ENCODE measurements around the gene HSPA8.
"Not testable (repeated sequence)": the region's sequence is repeated elsewhere in the genome, so short reads cannot be mapped to it uniquely, and the experiment has no call there.

The HSPA8 gene

GRCh38 chr11:123072762-123073161, 10.8 kb upstream of the HSPA8 start:
- DNase-seq (ENCODE audit: low read depth in 2 of 2, low spot score in 1 of 2), result no peak

GRCh38 chr11:123072332-123072761, 10.4 kb upstream of the HSPA8 start:
- no peak for DNase-seq (ENCODE audit: low read depth in 2 of 2, low spot score in 1 of 2)

GRCh38 chr11:123069908-123070821, 8.2 kb upstream of the HSPA8 start:
- no peak for DNase-seq (ENCODE audit: low read depth in 2 of 2, low spot score in 1 of 2)

- no peak for DNase-seq (ENCODE audit: low read depth in 2 of 2, low spot score in 1 of 2)
Observed at GRCh38 chr11:123065621-123066020, 3.7 kb upstream of the HSPA8 start.

DNA sequence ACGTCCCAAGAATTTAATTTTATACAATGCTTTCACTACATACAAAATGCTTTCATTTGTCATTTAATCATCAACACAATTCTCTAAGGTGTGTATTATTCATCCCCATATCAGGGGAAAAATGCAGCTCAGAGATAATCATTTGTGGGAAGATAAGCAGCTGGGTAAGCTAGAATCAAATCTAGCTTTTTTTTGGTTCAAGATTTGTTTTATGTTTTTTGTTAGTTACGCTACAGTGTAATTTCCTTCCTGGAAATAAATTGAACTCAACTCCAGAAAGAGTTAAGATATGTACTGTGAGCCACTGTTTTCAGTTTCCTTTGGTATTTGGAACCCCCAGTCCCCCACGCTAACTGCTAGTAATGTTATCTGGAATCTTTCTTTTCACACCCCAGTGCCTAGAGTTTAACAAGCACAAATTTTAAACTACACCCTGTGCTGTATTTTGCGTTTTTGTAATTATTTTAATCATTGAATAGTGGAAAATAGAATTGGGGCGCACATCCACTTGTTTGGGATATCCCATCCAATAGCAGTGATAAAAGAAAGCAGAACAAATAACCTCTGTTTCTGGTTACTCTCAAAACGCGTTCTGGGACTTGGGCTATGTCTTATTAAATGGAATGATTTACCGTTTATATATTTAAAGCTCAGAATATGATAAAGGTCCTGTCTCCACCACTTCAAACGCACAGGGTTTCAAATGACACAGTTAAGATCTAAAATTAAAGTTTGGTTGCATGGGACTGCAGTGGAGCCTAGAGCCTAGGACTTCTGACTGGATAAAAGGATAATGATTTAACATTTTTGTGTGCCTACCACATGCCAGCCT, 2.1 kb upstream of the HSPA8 start:
- no peak for DNase-seq (ENCODE audit: low read depth in 2 of 2, low spot score in 1 of 2)

- DNase-seq (ENCODE audit: low read depth in 2 of 2, low spot score in 1 of 2), result no peak
Observed at GRCh38 chr11:123062892-123063825, 1.2 kb upstream of the HSPA8 start.

DNA sequence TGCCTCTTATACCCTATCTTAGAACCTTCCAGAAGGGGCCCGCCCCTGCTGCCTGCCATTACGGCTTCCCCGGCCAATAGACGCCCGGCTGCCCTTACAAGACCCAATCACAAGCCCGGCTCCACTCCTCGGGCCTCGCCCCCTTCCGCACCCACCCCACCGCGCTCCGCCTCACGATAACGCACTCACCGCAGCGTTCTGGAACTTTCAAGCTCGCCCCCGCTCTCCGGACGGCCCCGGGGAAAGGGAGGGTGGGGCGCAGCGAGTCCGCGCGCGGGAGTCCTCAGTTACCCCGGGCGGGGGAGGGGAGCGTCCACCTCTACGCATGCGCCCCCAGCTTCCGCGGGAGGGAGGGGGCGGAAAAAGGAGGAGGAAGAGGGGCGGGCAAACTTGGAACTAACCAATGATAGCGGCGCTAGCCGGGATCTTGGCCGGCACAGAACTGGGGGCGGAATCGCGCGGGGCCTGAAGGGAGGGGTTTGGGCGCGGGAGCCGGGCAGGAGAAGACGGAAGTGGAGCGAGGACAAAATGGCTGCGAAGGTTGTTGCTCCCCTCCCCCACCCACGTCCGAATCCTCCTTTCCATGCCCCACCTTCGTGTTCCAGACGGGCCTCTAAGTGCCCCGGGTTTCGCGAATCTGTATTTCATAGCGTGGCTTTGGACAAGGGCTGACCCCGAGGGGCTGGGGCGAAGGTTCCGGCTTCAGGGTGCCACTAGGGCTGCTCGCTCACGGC, 389 bp upstream of the HSPA8 start:
- DNase-seq (ENCODE audit: low read depth in 2 of 2, low spot score in 1 of 2), result peak; percentile 99 to 100

DNA sequence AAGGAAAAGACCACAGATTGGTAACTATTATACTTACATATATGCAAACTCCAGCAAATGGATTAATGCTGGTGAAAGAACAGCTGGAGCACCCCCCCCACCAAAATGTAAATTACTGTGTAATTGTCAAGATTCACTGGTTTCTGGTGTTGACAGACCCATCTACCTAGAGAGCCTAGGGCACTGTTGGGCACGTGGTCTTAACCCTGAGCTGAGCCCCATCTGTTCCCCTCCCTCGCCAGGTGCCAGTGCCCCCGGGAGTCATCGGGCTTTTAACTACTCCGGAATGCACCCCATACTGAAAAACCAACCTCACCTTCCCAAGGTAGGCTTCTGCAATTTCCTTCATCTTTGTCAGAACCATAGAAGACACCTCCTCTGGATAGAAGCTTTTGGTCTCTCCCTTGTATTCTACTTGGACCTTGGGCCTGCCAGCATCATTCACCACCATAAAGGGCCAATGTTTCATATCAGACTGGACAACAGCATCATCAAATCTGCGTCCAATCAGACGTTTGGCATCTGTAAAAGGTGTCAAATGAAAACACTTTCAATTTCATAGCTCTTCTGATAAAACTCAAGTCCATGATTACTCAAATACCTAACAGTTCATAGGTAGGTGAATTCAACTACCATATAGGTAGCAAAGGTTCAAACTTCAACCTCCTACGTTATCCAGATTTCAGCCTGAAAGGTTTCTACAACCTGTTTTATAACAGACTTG, 1.5 kb downstream of the HSPA8 start:
- no peak for DNase-seq (ENCODE audit: low read depth in 2 of 2, low spot score in 1 of 2)

GRCh38 chr11:123059041-123059920, 2.7 kb downstream of the HSPA8 start:
- not testable (repeated sequence) for DNase-seq (ENCODE audit: low read depth in 2 of 2, low spot score in 1 of 2)

DNA sequence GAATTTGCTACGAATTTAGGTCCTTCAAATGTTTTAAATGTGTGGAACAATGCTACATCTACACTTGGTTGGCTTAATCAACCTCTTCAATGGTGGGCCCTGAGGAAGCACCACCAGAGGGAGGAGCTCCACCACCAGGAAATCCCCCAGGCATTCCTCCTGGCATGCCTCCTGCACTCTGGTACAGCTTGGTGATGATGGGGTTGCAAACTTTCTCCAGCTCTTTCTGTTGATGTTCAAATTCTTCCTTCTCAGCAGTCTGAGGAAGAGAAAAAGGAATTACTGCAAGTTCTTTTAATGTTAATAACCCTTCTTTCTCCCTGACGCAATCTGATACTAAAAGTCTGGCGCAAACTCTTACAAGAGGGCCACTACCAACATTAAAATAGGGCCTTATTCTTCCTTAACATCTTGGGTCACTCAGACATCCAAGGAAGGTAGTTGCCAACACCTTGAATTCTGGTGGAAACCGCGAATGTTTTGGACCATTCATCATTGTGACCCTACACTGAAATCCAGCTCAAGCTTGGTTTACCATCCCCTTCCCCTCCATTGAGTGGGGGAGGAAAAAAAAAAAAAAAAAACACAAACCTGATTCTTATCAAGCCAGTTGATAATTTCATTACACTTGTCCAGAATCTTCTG, 4.2 kb downstream of the HSPA8 start:
- no peak for DNase-seq (ENCODE audit: low read depth in 2 of 2, low spot score in 1 of 2)

DNA sequence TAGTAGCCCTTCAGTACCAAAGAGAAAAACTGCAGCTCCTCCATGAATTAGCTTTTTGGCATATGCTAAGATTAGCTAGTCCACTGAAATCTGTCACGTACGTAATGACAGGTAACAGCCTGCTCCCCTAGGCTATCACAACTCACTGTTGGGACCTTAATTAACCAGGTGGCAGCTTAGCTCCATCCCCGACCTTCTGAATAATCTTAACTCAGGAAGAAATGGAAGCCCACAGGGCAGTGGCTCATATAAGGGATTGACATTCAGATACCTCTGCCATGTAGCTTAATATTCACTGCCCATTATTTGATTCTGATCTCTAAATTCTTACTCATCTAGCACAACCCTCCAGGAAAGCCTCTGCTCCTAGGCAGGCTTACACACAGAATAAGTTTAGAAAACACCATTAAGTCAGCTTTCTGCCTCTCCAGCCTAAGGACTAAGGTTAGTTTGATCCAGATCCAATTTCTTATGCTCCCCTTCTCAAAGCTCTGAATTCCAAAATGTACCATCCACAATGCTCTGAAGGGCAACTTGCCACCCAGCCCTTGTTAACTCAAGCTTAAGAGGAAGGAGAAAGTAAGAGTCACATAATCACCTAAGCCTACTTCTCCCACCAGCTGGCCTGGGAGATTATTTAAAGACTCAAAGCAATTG, 5.0 kb downstream of the HSPA8 start:
- DNase-seq (ENCODE audit: low read depth in 2 of 2, low spot score in 1 of 2), result no peak

DNA sequence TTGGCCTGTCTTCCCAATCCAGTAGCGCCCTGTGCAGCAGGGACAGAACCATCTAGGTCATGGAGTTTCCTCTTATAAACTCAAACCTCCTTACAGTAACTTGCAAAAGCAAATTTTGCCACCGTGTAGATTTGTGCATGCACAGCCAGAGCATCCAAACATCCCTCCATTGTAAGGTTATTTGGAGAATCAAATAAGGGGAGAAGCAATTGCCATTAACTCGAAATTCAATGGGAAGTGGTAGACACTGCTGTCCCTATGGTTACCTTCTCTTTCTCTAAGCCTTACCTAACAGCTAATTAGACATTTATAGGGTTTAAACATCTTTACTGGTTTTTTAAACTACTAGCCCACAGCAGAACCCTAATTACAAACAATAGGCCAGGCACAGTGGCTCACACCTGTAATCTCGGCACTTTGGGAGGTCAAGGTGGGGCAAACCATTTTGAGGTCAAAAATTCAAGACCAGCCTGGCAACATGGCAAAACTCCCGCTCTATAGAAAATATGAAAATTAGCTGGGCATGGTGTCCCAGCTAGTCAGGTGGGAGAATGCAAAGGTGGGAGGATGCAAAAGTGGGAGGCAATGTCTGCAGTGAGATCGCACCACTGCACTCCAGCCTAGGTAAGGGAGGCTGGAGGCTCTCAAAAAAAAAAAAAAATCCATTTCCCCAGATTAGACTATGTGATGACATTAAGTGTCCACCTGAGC, 6.6 kb downstream of the HSPA8 start:
- no peak for DNase-seq (ENCODE audit: low read depth in 2 of 2, low spot score in 1 of 2)

- no peak for DNase-seq (ENCODE audit: low read depth in 2 of 2, low spot score in 1 of 2)
Observed at GRCh38 chr11:123054301-123055065, 7.5 kb downstream of the HSPA8 start.

- DNase-seq (ENCODE audit: low read depth in 2 of 2, low spot score in 1 of 2), result no peak
Observed at GRCh38 chr11:123052901-123053721, 8.8 kb downstream of the HSPA8 start.

- DNase-seq (ENCODE audit: low read depth in 2 of 2, low spot score in 1 of 2), result no peak
Observed at GRCh38 chr11:123051634-123052033, 10.3 kb downstream of the HSPA8 start.
